ENCODE results near the gene TNS1. TPM values are rescaled to one million over a fixed set of nuclear protein-coding genes. Genes with fewer than 3 reads are reported as not detected.

The TNS1 gene
- total RNA-seq, 1 experiment from 2014 or later = 0.49 TPM

GRCh38 chr2:217994776-217995274 lies 8.0 kb downstream of the TNS1 start:
- Histone ChIP-seq H3K4me3 (ENCODE audit: low read depth in 2 of 2, low read length in 2 of 2) (no peak overlapping the region), H3K9me3 (ENCODE audit: control insufficient read depth, insufficient read depth, low read depth, low read length) (no peaks in the 10 kb centered on the region), H3K4me1 (ENCODE audit: control insufficient read depth, insufficient read depth, low read length) (0 out of 2 replicates have a peak, but pooled peaks cover 3% of the 10 kb centered on the region), H3K27ac (ENCODE audit: low read length) (no peak overlapping the region), H3K27me3 (ENCODE audit: control insufficient read depth, insufficient read depth, low read length) (peaks cover 9% of the 10 kb centered on the region; the same call in 1 of the 2 replicates), H3K36me3 (ENCODE audit: control insufficient read depth, insufficient read depth, low read length) (no peaks in the 10 kb centered on the region)
- intact Hi-C loops (cut with micrococcal nuclease; ENCODE audit: unreplicated experiment) = no loop called here
- no peak for DNase-seq (ENCODE audit: low read depth, low spot score)
- POLR2A ChIA-PET = no interaction called here
- in situ Hi-C loops (cut with HindIII; ENCODE audit: low pct_unique_long_range_greater_than_20kb, low sequenced_read_pairs) = no loop called here
- no peak for ATAC-seq
- TF ChIP-seq POLR2AphosphoS5 (IDR thresholded peaks at IDR 0.05; ENCODE audit: low read depth, low read length) (no peak), TCF7L2 (IDR thresholded peaks at IDR 0.05; ENCODE audit: low read depth, low read length) (no peak), CTCF (IDR thresholded peaks at IDR 0.05) (no peak), SIN3A (IDR thresholded peaks at IDR 0.05; ENCODE audit: borderline replicate concordance, insufficient read depth, low read depth, low read length) (no peak)
- TF ChIP-seq, protein P1, sequence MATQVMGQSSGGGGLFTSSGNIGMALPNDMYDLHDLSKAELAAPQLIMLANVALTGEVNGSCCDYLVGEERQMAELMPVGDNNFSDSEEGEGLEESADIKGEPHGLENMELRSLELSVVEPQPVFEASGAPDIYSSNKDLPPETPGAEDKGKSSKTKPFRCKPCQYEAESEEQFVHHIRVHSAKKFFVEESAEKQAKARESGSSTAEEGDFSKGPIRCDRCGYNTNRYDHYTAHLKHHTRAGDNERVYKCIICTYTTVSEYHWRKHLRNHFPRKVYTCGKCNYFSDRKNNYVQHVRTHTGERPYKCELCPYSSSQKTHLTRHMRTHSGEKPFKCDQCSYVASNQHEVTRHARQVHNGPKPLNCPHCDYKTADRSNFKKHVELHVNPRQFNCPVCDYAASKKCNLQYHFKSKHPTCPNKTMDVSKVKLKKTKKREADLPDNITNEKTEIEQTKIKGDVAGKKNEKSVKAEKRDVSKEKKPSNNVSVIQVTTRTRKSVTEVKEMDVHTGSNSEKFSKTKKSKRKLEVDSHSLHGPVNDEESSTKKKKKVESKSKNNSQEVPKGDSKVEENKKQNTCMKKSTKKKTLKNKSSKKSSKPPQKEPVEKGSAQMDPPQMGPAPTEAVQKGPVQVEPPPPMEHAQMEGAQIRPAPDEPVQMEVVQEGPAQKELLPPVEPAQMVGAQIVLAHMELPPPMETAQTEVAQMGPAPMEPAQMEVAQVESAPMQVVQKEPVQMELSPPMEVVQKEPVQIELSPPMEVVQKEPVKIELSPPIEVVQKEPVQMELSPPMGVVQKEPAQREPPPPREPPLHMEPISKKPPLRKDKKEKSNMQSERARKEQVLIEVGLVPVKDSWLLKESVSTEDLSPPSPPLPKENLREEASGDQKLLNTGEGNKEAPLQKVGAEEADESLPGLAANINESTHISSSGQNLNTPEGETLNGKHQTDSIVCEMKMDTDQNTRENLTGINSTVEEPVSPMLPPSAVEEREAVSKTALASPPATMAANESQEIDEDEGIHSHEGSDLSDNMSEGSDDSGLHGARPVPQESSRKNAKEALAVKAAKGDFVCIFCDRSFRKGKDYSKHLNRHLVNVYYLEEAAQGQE (IDR thresholded peaks at IDR 0.05; ENCODE audit: insufficient read depth in 1 of 2, low read depth in 2 of 2, low read length in 1 of 2) = no peak
- CTCF ChIA-PET = interaction anchor here (2.8 kb wide), 1 partner anchor 209 kb away, joined by 18 read pairs; no protein-coding TSS in a partner anchor
- BruUV-seq (replicated peaks) = no TSS peak

- no TSS peak for BruUV-seq (replicated peaks)
- intact Hi-C loops (cut with micrococcal nuclease; ENCODE audit: unreplicated experiment) = no loop called here
- peak; percentile 94 for TF ChIP-seq CTCF (IDR thresholded peaks at IDR 0.05)
- TF ChIP-seq SIN3A (IDR thresholded peaks at IDR 0.05; ENCODE audit: borderline replicate concordance, insufficient read depth, low read depth, low read length) = no peak
- TF ChIP-seq, protein P1 (IDR thresholded peaks at IDR 0.05; ENCODE audit: insufficient read depth in 1 of 2, low read depth in 2 of 2, low read length in 1 of 2) = no peak
- Histone ChIP-seq H3K27ac (ENCODE audit: low read length) (no peak overlapping the region), H3K27me3 (ENCODE audit: control insufficient read depth, insufficient read depth, low read length) (peaks cover 9% of the 10 kb centered on the region; the same call in 1 of the 2 replicates), H3K36me3 (ENCODE audit: control insufficient read depth, insufficient read depth, low read length) (no peaks in the 10 kb centered on the region), H3K4me3 (ENCODE audit: low read depth in 2 of 2, low read length in 2 of 2) (peak overlapping the region in 1 of 2 experiments; percentile 18; a peak in 1 of 4 replicates), H3K4me1 (ENCODE audit: control insufficient read depth, insufficient read depth, low read length) (0 out of 2 replicates have a peak, but pooled peaks cover 3% of the 10 kb centered on the region), H3K9me3 (ENCODE audit: control insufficient read depth, insufficient read depth, low read depth, low read length) (no peaks in the 10 kb centered on the region)
- DNase-seq (ENCODE audit: low read depth, low spot score) (no peak), ATAC-seq (peak; percentile 90)
- in situ Hi-C loops (cut with HindIII; ENCODE audit: low pct_unique_long_range_greater_than_20kb, low sequenced_read_pairs) = no loop called here
- POLR2A ChIA-PET = no interaction called here
- CTCF ChIA-PET = interaction anchor here (0.6 to 2.8 kb wide), 10 partner anchors 28 to 963 kb away, joined by 3 to 18 read pairs (median 6); no protein-coding TSS in a partner anchor
Observed at GRCh38 chr2:217993817-217994463, 8.9 kb downstream of the TNS1 start.

Data from Panc1 (cell line).